IMR-90 (cell line): ENCODE data around the gene ANK2.

Source experiments
- POLR2A ChIP-seq: IDR thresholded peaks from 2 replicates; pipeline ENCODE4 v1.6.1; 2012; ENCODE audit warnings: mild to moderate bottlenecking, low read depth, low read length
- TF ChIP-seq, protein P1 (sequence below): conservative IDR thresholded peaks from 2 replicates; pipeline ENCODE4 v1.5.1; 2012; ENCODE audit warnings: mild to moderate bottlenecking, low read depth, low read length, improper control_type of control experiment

DNA sequence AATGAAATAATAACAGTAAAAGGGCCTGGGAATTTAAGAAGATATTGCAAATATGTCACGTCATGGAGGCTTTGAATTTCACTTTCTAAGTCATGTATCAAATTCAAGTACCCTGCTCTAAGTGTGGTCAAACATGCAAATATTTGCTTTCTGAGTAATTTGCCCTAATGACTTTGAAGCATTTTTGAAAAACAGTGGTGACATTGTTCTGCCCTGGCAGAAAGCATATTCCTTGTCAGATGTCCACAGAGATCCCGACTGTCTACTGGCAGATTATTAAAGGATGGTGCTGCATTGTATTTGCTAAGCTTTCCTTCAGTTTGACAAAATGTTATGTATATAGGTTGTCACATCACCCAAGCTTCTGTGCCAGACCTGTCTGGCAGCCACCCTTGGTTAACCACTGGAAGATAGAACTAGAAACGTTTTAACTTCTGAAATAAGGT is 92.5 kb downstream of the ANK2 start:
- TF ChIP-seq, protein P1, sequence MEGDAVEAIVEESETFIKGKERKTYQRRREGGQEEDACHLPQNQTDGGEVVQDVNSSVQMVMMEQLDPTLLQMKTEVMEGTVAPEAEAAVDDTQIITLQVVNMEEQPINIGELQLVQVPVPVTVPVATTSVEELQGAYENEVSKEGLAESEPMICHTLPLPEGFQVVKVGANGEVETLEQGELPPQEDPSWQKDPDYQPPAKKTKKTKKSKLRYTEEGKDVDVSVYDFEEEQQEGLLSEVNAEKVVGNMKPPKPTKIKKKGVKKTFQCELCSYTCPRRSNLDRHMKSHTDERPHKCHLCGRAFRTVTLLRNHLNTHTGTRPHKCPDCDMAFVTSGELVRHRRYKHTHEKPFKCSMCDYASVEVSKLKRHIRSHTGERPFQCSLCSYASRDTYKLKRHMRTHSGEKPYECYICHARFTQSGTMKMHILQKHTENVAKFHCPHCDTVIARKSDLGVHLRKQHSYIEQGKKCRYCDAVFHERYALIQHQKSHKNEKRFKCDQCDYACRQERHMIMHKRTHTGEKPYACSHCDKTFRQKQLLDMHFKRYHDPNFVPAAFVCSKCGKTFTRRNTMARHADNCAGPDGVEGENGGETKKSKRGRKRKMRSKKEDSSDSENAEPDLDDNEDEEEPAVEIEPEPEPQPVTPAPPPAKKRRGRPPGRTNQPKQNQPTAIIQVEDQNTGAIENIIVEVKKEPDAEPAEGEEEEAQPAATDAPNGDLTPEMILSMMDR: no peak
- no peak for TF ChIP-seq POLR2A
